ENCODE data around the gene CCDC91.

The CCDC91 gene

DNA sequence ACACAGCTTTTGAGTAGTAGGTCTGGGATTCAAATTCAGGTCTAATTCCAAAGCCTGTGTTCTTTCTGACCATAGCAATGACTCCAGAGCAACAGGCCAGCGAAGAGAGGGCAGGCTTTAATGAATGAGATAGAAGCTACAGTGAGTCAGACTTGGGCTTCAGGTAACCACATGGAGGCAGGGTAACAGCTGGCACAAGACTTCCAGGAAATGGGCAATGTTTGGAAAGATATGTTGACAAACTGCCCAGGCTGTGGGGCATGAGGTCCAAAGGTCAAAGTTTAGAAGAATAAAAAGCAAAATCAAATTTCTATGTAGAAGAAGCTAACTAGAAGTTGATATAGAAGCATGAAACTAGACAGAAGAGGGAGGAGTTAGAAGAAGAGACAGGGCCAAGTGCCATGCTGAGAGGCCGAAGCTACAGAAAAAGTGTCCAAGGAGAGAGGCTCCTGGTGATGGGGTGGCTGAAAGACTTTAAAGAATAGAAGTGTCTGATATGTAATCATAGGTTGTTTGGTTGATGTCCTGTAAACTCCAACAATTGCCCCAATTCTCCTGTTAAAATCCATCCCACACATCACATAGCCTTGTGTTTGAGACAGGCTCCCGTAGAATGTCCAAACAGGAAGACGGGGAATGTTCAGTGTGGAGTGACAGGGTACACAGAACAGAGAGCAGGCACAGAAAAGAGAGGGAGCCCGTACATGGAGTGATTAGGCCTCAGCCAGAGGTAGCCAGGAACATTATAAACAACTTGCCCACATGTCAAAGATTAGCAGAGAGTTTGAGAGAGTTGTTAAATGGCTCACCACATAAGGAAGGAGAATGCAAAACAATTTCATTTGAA is 384.7 kb downstream of the CCDC91 start:
- no peak for DNase-seq (ENCODE audit: extremely low read depth in 1 of 2, low read depth in 1 of 2)

DNA sequence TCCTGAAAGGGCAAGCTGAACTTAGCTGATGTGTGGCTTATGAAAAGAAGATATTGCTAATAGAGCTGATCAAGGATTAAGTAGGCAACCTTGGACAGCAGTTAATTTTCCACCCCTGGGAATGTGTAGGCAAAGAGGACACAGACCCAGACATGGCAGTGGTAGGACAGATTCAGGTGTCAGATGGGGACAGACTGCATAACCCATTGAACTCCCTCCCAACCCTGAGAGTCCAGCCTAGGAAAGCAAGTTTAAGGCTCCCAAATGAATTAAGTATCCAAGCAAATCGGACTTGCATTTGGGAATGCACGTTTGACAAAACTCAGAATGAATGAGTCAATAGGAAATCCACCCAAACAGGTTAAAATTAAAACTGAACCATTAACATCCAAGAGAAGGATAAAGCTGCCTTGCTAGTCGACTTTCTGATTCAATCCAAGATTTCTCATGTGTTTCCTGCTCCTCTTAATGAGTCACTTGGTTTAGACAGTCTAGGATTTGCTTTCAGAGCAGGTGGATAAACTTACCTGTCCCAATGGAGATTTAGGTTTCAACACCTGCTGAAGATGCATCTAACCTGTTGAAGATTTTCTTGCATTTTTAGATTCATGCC is 385.4 kb downstream of the CCDC91 start:
- DNase-seq (ENCODE audit: extremely low read depth in 1 of 2, low read depth in 1 of 2) = no peak

DNA sequence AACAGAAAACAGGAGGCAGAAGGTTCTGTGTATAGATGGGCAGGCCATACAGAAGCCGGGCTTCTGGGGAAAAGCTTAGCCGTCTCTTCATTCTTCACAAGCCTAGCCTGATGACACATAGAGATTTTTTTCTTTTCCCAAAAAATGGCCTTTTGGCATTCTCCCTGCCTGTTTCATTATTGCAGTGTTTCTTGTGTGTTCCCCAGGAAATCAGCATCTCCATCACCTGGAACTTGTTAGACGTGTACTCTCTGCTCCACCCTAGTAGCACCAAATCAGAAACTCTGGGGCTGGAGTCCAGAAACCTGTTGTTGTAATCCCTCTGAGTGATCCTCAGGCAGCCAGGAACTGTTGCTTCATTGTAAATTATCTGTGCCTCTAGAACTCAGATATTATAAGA is 388.1 kb downstream of the CCDC91 start:
- no peak for DNase-seq (ENCODE audit: extremely low read depth in 1 of 2, low read depth in 1 of 2)

DNA sequence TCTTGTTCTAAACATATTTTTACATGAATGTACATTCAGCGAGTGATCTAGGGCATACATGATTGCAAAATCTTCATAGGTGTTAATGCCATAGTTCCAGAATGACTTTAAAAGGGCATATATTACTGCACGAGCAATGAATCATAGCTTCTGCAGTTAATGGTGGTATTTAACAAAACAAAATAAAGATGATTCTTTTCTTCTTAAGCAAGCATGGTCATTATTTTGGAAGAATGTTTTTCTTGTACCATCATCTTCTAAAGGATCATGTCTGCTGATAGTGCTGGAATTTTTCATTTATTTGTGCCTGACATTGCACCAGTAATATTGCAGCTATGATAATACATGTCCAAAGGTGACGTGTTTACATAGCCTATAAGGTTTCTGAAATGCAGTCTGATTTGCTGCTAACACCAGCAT is 388.6 kb downstream of the CCDC91 start:
- DNase-seq (ENCODE audit: extremely low read depth in 1 of 2, low read depth in 1 of 2) = no peak

DNA sequence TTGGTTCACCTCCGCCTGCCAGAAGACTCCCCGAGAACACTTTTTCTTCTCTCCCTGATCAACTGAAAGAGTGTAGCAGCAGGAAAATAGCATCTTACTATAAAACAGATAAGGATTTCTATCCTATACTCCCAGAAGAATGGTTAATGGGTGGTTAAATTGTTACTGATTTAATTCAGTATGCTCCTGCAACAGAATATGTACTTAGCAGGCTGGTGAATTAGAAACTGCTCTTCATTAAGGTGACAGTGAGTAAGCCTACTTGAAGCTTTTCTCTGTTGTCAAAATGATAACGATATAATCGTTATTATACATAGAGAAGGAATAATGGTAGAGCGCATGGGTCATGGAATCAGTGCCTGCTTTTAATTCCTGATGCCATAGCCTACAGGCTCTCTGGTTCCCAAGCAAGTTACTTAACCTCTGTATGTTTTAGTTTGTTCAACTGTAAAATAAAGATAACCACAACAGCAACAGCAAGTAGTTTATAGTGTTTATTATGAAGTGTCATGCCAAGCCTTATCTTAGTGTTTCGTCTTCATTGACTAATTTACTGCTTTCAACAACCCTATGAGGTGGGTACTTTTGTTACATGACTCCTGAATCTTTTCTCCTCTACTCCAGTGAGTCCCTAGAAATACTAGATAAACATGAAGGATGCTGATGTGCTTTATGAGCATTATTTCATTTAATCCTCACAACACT is 392.6 kb downstream of the CCDC91 start:
- no peak for DNase-seq (ENCODE audit: extremely low read depth in 1 of 2, low read depth in 1 of 2)

DNA sequence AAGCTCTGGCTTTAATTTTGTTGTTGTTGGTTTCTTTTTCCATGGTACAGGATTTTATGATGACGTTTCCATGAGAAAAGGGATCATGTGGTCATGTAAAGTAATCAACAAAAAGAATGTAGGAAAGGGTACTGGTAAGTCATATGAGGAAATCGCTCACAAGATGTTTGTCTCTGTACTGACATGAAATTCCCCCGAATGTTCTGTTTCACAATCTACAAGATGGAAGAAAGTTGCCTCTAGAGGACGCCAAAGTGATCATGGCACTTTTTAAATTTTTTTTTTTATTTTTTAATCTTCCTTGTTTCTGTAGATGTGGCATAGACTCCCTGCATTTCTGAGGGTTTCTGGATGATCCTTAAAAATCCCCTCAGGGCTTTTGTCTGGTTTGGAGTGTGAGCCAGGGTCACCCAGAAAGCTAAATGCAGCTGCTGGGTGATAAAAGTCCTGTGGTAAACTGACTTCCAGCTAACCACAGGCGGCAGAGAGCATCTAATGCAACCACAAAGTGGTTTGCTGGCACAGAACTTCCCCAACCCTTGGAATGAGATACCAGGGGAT is 393.5 kb downstream of the CCDC91 start:
- no peak for DNase-seq (ENCODE audit: extremely low read depth in 1 of 2, low read depth in 1 of 2)

DNA sequence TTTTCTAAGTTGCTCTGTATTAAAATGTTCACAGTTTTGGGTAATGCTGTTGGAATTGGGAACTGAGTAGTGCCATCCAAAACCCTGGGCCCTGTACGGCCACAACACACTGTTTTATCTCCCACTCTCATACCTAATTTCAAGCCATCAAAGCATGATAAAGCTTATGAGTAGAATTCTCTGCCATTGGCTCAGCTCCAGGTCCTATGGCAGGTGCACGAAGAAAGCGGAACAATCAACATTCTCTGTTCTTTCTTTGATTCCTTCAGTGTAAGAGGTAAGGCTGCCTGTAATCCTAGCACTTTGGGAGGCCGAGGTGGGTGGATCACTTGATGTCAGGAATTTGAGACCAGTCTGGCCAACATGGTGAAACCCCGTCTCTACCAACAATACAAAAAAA is 394.9 kb downstream of the CCDC91 start:
- DNase-seq (ENCODE audit: extremely low read depth in 1 of 2, low read depth in 1 of 2) = no peak

DNA sequence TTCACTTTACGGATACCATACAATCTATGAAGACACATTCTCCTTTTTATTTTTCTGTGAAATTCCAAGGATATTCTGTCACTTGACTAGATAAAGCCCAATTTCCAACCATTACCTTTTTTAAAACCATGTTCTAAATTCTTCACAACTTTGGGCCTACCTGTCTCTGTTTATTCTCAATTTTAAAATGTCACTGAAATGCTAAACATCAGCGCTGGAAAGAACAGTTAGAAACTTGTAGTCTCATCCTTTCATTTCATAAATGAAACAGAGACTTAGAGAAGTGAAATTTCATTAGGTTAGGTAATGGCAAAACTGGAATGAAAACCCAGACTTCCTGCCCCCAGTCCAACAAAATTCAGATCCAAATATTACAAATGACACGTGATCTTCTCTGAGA is 396.2 kb downstream of the CCDC91 start:
- no peak for DNase-seq (ENCODE audit: extremely low read depth in 1 of 2, low read depth in 1 of 2)

DNA sequence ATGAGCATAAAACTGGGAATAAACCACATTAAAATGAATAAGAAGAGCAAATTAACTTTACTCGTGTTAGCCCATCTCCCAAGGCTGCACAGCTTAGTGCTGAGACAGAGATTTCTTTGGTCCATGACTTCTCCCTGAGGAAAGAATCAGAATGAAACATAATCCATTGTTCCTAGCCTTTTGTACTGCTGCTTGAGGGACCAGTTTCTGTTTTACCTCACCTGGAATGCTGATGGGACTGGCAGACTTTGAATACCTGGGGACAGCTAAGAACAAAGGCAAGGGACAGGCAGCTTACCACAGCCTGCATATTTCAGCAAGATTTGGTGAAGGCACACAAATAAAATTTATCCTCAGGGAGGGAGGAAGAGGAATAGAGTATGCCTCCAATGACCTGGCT is 401.6 kb downstream of the CCDC91 start:
- no peak for DNase-seq (ENCODE audit: extremely low read depth in 1 of 2, low read depth in 1 of 2)

Measured in activated CD8-positive, alpha-beta memory T cell treated with anti-CD3 and anti-CD28 coated beads for 1 hour (primary cell).